ENCODE results near the gene TRAPPC3.

Gene TRAPPC3

GRCh38 chr1:36100376-36100775 is 48.9 kb downstream of the TRAPPC3 start:
- DNase-seq (ENCODE audit: low read depth in 2 of 2): no peak

- DNase-seq (ENCODE audit: low read depth in 2 of 2): peak; percentile 64 to 72
These were observed 49.5 kb downstream of the TRAPPC3 start for GRCh38 chr1:36099681-36100341.

- no peak for DNase-seq (ENCODE audit: low read depth in 2 of 2)
These were observed 50.5 kb downstream of the TRAPPC3 start for GRCh38 chr1:36098650-36099365.

DNA sequence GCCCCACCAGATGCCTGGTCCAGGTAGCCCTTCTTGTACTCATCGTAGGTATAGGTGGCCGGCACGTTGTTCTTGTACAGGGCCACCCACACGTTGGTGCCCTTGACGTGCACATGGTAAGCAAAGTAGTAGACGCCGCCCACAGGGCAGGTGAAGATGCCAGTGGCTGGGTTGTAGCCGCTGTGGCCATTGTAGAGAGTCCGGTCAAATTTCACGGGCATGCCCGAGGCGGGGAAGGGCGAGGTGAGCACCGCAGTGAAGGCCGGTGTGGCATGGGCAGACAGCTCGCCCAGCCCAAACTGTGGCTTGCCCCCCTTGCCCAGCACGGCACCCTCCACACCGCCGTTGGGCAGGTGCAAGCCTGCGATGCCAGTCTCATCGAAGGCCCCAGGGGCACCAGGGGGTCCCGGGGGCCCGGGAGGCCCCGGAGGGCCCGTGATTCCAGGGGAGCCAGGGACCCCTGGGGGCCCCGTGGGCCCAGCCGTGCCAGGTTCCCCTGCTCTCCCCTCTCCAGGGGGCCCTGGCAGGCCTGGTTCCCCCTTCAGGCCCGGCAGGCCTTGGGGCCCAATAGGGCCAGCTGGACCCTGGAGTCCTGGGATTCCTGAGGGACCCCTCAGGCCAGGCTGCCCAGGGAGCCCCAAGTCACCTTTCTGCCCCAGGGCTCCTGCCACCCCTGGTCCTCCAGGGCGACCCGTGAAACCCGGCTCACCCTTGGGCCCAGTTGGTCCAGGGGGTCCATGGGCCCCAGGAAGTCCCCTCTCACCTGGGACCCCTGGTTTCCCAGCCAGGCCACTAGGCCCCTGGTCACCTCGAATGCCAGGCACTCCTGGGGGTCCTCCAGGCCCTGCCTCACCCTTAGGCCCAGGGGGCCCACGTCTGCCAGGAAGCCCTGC is 51.3 kb downstream of the TRAPPC3 start:
- DNase-seq (ENCODE audit: low read depth in 2 of 2): no peak

- DNase-seq (ENCODE audit: low read depth in 2 of 2): no peak
These were observed 52.5 kb downstream of the TRAPPC3 start for GRCh38 chr1:36096500-36097432.

- no peak for DNase-seq (ENCODE audit: low read depth in 2 of 2)
These were observed 53.4 kb downstream of the TRAPPC3 start for GRCh38 chr1:36095760-36096405.

GRCh38 chr1:36094621-36095061 is 54.6 kb downstream of the TRAPPC3 start:
- no peak for DNase-seq (ENCODE audit: low read depth in 2 of 2)

DNA sequence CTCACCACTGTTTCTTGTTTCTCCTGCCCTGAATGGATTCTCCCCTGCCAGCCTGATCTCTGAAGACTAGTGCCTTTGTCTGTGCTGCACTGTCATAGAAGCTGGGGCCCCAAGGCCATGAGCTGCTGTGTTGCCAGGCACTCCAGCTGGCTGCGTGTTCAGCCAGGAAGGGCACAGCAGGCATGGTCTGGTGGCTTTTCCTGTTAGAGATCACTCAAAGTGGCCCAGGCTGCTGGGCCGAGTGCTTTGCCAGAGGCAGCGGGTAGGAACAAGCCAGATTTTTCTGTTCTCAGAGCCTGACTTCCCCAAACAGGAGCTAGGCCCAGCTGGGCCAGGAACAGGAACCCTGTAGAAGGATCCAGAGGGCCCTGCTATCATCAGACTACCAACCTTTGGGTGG is 55.4 kb downstream of the TRAPPC3 start:
- DNase-seq (ENCODE audit: low read depth in 2 of 2): no peak

DNA sequence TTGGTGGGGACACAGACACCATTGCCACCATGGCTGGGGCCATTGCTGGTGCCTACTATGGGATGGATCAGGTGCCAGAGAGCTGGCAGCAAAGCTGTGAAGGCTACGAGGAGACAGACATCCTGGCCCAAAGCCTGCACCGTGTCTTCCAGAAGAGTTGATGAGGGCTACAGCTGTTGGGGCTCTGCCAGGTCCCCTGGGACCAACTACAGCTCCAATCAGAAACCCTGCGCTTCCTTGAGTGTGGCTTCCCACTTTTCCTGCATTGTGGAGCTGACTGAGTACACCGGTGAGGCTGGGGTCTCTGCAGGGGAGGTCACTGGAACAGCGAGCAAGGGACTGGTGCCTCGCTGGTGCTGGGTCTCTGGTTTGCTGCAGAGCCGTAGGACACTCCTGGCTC is 56.1 kb downstream of the TRAPPC3 start:
- DNase-seq (ENCODE audit: low read depth in 2 of 2): no peak

GRCh38 chr1:36092798-36093185 is 56.5 kb downstream of the TRAPPC3 start:
- DNase-seq (ENCODE audit: low read depth in 2 of 2): no peak

- no peak for DNase-seq (ENCODE audit: low read depth in 2 of 2)
These were observed 57.0 kb downstream of the TRAPPC3 start for GRCh38 chr1:36092166-36092797.

- DNase-seq (ENCODE audit: low read depth in 2 of 2): no peak
These were observed 57.6 kb downstream of the TRAPPC3 start for GRCh38 chr1:36091698-36092097.

GRCh38 chr1:36091141-36091540 is 58.1 kb downstream of the TRAPPC3 start:
- no peak for DNase-seq (ENCODE audit: low read depth in 2 of 2)

DNA sequence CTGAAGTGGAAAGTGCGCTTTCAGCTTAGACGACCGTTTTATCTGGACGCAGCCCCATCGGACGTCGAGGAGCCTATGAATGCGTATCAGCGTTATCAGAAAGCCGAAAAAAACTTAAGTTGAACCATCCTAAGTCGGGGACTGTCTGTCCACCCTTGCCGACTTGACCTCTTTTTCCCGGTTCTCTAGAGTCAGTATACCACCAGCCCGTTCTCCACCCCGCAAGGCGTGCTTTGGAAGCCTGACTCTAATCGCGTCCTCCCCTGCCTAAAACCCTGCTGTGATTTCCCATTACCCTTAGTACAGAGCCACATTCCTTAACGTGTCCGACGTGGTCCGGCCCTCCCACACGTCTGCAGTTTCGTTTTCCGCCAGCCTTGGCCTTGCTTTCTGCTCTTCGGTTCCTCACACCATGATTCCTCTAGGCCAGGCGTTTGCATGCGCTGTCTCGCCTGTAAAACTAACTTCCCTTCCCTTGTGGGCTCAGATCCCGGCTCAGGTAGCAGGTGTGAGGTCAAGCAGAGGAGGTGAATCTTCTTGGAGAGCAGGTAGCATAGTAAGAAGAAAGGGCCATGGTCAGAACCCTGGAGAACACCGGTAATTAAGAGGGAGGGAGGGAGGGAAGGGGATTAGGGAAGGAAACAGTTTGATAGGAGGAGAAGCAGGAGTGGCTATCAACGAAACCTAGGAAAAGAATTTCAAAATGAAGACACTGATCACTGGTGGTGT is 59.7 kb downstream of the TRAPPC3 start:
- no peak for DNase-seq (ENCODE audit: low read depth in 2 of 2)

DNA sequence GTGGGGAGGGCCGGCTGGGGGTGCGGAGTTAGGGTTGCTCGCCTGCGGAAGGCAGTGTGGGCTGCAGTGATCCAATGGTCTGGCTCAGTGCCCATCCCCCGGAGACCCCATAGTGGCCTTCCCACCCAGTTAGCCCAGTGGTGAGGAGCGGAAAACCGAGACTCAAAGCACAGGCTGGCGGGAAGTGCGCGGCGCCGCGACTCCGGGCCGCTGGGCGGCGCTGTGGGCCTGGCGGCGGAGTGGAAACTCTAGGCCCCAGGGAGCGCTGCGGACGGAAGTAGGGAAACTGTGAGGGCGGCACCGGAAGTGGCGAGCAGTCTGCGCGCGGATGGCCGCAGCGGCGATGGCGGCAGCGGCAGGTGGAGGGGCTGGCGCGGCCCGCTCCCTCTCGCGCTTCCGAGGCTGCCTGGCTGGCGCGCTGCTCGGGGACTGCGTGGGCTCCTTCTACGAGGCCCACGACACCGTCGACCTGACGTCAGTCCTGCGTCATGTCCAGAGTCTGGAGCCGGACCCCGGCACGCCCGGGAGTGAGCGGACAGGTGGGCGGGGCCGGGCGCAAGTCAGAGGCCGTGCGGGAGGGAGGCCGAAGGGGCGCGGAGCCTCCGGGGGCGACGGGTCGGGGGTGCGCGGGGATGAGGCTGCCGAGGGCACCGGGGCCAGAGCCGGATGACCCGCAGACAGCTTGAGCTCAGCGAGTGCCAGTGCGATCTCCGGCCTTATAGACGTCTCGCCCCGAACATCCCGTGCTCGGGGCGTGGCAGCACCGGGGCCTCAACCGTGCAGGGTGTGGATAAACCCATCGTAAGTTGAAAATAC is 60.5 kb downstream of the TRAPPC3 start, which contains the start of gene ADPRS:
ADPRS (plus strand) TSS at position 316 of the 816 bp plus-strand sequence; CDS start at position 329, 13 bp downstream.
- DNase-seq (ENCODE audit: low read depth in 2 of 2): peak; percentile 83 to 87

GRCh38 chr1:36088265-36088576 is 61.1 kb downstream of the TRAPPC3 start:
- DNase-seq (ENCODE audit: low read depth in 2 of 2): no peak

DNA sequence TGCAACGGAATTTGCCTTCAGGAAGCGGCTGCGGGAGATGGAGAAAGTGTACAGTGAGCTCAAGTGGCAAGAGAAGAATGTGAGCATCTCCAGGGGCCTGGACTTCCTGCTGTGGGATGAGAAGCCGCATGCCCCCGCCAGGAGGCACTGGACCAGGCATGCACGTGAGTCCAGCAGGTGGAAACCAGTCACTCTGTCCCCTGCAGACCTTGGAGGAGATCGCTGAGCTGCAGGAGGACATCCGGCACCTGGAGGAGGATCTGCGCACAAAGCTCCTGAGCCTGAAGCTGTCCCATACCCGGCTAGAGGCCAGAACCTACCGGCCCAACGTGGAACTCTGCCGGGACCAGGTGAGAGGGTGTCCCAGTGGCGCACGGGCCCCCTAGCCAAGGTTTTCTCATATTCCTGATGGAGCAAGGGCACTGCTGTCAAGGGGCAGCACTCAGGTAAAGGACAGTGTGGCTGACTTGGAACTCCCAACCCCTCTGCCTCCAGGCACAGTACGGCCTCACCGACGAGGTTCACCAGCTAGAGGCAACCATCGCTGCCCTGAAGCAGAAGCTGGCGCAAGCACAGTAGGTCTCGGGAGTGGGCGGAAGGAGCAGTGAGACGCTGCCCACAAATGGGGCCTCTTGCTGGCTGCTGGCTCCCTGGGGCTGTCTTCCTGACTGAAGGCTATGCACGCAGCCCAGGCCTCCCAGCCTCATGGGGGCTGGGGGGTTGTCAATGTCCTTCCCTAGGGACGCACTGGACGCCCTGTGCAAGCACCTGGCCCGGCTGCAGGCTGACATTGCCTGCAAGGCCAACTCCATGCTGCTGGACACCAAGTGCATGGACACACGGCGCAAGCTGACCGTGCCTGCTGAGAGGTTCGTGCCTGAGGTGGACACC is 61.8 kb downstream of the TRAPPC3 start:
- no peak for DNase-seq (ENCODE audit: low read depth in 2 of 2)

Measured in stimulated activated CD4-positive, alpha-beta T cell treated with anti-CD3 and anti-CD28 coated beads, Interleukin-1b, Interleukin-23, amount 100 ng/mL, for 4 hours (primary cell).